ENCODE measurements around the gene FBXW8.

FBXW8 gene

GRCh38 chr12:116910645-116911451 lies at the start of gene FBXW8:
Gene FBXW8 (plus strand): TSS chr12:116910950. CDS start chr12:116911038, 88 bp downstream.
- no peak for TF ChIP-seq CTCF (IDR thresholded peaks at IDR 0.05)

GRCh38 chr12:116861320-116861719 lies 49.4 kb upstream of the FBXW8 start:
- no peak for TF ChIP-seq CTCF (IDR thresholded peaks at IDR 0.05)

- TF ChIP-seq CTCF (IDR thresholded peaks at IDR 0.05), result no peak
Measured at GRCh38 chr12:116862167-116862566, 48.6 kb upstream of the FBXW8 start.

- peak; percentile 42; the same call in 1 of the 2 replicates for TF ChIP-seq CTCF (IDR thresholded peaks at IDR 0.05)
Measured at GRCh38 chr12:116863275-116863767, 47.4 kb upstream of the FBXW8 start.

- no peak for TF ChIP-seq CTCF (IDR thresholded peaks at IDR 0.05)
Measured at GRCh38 chr12:116864371-116865160, 46.2 kb upstream of the FBXW8 start.

GRCh38 chr12:116867523-116867922 lies 43.2 kb upstream of the FBXW8 start:
- TF ChIP-seq CTCF (IDR thresholded peaks at IDR 0.05), result no peak

GRCh38 chr12:116870306-116870705 lies 40.4 kb upstream of the FBXW8 start:
- TF ChIP-seq CTCF (IDR thresholded peaks at IDR 0.05), result no peak

Measured in LNCAP (cell line).